Measurements from ENCODE around the gene ARRDC2.

GRCh38 chr19:18058208-18059009 is 50.4 kb downstream of the ARRDC2 start:
- TF ChIP-seq CTCF (conservative IDR thresholded peaks at IDR 0.05) (peak; percentile 99), EZH2 (IDR thresholded peaks at IDR 0.05; ENCODE audit: low read depth) (no peak)

Measured in PC-9 (cell line).